ENCODE measurements around the gene LSAMP. TPM values are rescaled to one million over a fixed set of nuclear protein-coding genes. Genes with fewer than 3 reads are reported as not detected.

The LSAMP gene
- total and polyA plus RNA-seq, 2 experiments from 2014 or later, result 2.0 to 2.9 TPM

- H3K4me1 ChIP-seq (ENCODE audit: insufficient read depth), result peaks cover 17% of the 10 kb centered on the region
- ATAC-seq, result no peak
- no peak overlapping the region for H2AFZ ChIP-seq
- H3K4me3 ChIP-seq, result no peak overlapping the region
- no peaks in the 10 kb centered on the region for H3K9me2 ChIP-seq (ENCODE audit: insufficient read depth)
- H3K4me2 ChIP-seq, result no peak overlapping the region
- TF ChIP-seq NANOG (IDR thresholded peaks at IDR 0.05; ENCODE audit: borderline replicate concordance) (no peak), ZNF331 (CRISPR knock-in tag; IDR thresholded peaks at IDR 0.05; ENCODE audit: low read depth) (no peak), STAT1 (IDR thresholded peaks at IDR 0.05; ENCODE audit: unreplicated experiment) (no peak), EZH2phosphoT487 (IDR thresholded peaks at IDR 0.05; ENCODE audit: unreplicated experiment) (no peak), REST (IDR thresholded peaks at IDR 0.05; ENCODE audit: unreplicated experiment) (no peak), ZNF114 (CRISPR knock-in tag; IDR thresholded peaks at IDR 0.05) (no peak), EZH2 (IDR thresholded peaks at IDR 0.05; ENCODE audit: low read depth, unreplicated experiment) (no peak), POLR2AphosphoS5 (IDR thresholded peaks at IDR 0.05; ENCODE audit: low read depth) (no peak), JUNB (IDR thresholded peaks at IDR 0.05; ENCODE audit: unreplicated experiment) (no peak), ETS1 (IDR thresholded peaks at IDR 0.05) (no peak), CTCF (conservative IDR thresholded peaks at IDR 0.05; ENCODE audit: low read depth in 2 of 2) (no peak), CREB1 (CRISPR knock-in tag; IDR thresholded peaks at IDR 0.05; ENCODE audit: low read depth) (no peak), ZNF462 (CRISPR knock-in tag; IDR thresholded peaks at IDR 0.05) (no peak)
- H4K20me1 ChIP-seq (replicated peaks; ENCODE audit: insufficient read depth), result no peaks in the 10 kb centered on the region
- H3K4me1 Mint-ChIP-seq, result peaks cover 34% of the 10 kb centered on the region
- no peak overlapping the region for H3K4me3 Mint-ChIP-seq
- no peaks in the 10 kb centered on the region for H3K36me3 ChIP-seq (ENCODE audit: insufficient read depth)
- no peaks in the 10 kb centered on the region for H3K9me3 Mint-ChIP-seq
- no peak overlapping the region for H3K27ac Mint-ChIP-seq
- no peak overlapping the region for H3K27ac ChIP-seq (ENCODE audit: low read depth)
- H3K79me2 ChIP-seq (replicated peaks; ENCODE audit: insufficient read depth), result no peaks in the 10 kb centered on the region
- H3F3A ChIP-seq (replicated peaks; ENCODE audit: low read depth), result no peaks in the 10 kb centered on the region
- no peak for DNase-seq (ENCODE audit: low spot score)
- H3K36me3 Mint-ChIP-seq (ENCODE audit: low read depth), result no peaks in the 10 kb centered on the region
- peaks cover 22% of the 10 kb centered on the region for H3K27me3 ChIP-seq (ENCODE audit: insufficient read depth)
- H3K27me3 Mint-ChIP-seq (ENCODE audit: insufficient read depth, low read depth, poor library complexity), result peaks cover 14% of the 10 kb centered on the region
Observed at GRCh38 chr3:116442331-116443021, 2.8 kb downstream of the LSAMP start.
